ENCODE results near the gene PUM2.

DNA sequence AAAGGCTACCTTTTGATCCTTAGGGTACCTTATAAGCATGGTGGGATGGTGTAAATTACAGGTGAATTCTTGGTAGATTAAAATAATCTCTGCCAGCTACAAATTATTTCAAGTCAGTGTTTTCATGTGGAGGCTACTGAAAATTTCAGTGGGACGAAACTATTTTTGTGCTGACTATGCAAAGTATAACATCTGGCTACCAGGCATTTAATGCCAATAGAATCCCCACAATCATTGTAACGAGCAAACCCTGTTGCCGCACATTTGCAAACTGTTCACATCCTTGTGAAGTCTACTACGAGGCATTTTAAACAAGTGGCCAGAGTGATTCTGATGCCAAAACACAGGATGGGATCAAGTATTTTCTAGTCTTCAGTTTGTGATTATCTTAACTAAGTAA, 77.6 kb downstream of the PUM2 start:
- TF ChIP-seq, protein P1, sequence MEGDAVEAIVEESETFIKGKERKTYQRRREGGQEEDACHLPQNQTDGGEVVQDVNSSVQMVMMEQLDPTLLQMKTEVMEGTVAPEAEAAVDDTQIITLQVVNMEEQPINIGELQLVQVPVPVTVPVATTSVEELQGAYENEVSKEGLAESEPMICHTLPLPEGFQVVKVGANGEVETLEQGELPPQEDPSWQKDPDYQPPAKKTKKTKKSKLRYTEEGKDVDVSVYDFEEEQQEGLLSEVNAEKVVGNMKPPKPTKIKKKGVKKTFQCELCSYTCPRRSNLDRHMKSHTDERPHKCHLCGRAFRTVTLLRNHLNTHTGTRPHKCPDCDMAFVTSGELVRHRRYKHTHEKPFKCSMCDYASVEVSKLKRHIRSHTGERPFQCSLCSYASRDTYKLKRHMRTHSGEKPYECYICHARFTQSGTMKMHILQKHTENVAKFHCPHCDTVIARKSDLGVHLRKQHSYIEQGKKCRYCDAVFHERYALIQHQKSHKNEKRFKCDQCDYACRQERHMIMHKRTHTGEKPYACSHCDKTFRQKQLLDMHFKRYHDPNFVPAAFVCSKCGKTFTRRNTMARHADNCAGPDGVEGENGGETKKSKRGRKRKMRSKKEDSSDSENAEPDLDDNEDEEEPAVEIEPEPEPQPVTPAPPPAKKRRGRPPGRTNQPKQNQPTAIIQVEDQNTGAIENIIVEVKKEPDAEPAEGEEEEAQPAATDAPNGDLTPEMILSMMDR (IDR thresholded peaks at IDR 0.05; ENCODE audit: insufficient read depth, low read length, poor library complexity, severe bottlenecking): no peak
- TF ChIP-seq EZH2phosphoT487 (conservative IDR thresholded peaks at IDR 0.05; ENCODE audit: low read length): no peak
